Left renal cortex interstitium (tissue), 4 donors: ENCODE data around the gene TMPRSS9. TPM values are rescaled to one million over a fixed set of nuclear protein-coding genes. Genes with fewer than 3 reads are reported as not detected.

Experiments
- DNase-seq, 4 donors: peaks; one replicate each; pipeline ENCODE4 v3.0.0-alpha.2; 2013; ENCODE audit warnings: low read depth in 4 of 4, low spot score in 2 of 4, missing footprints in 1 of 4
- polyA plus RNA-seq, 4 donors: library from polyadenylated mRNA; unstranded; fragments of 120-200 nt; gene quantifications; one replicate each; pipeline ENCODE4 v1.2.1, GENCODE V29; 2013; ENCODE audit not compliant: insufficient read length in 4 of 4

The TMPRSS9 gene
- polyA plus RNA-seq, 4 donors, result 0.08 to 1.2 (median 0.62) TPM

DNA sequence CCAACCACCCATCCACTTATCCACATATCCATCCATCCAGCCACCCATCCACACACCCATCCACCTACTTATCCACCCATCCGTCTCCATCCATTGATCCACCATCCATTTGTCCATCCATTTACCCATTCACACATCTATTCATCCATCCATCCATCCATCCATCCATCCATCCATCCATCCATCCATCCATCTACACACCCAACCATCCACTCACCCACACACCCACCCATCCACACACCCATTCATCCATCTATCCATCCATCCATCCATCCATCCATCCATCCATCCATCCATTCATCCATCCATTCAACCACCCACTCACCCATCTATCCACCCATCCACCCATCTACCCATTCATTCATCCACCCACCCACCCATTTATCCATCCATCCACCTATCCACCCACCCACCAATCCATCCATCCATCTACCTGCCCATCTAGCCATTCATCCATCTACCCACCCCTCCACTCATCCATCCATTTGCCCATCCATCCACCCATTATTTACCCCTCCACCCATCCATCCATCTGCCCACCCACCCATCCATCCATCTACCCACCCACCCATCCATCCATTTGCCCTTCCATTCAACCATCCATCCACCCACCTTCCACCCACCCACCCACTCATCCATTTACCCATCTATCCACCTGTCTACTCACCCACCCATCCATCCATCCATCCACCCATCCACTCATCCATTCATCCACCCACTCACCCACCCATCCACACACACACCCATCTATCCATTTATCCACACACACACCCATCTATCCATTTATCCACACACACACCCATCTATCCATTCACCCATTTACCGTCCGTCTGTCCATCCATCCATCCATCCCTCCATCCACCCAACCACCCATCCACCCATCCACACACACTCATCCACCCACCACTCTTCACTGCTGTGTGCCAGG, 2.5 kb upstream of the TMPRSS9 start:
- DNase-seq, result no peak

DNA sequence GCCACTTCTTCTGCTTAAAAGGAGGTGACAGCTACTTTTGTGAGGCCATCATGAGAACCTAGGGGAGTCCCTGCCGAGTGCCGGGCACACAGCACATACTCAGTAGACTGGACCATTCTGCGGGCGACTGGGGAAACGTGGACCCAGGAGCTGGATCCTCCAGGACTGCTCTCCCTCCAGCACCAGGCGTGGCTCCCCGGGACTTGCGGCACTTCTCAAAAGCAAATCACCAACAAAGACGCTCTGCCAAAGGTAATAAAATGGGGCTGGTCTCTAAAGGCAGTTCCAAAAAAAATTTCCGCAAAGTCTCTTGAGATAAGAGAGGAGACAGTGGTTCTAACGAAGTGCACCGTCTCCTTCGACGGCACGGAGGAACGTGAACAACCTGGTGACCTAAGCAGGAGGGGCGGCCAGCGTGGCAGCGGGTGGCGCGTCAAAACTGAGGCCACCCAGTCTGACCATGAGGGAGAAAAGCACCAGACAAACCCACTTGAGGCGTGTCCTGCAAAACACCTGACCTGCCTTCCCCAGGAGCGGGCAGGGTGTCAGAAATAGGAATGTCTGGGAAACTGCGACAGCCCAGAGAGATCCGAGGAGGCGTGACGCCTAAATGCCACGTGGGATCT, 1.4 kb upstream of the TMPRSS9 start:
- no peak for DNase-seq

DNA sequence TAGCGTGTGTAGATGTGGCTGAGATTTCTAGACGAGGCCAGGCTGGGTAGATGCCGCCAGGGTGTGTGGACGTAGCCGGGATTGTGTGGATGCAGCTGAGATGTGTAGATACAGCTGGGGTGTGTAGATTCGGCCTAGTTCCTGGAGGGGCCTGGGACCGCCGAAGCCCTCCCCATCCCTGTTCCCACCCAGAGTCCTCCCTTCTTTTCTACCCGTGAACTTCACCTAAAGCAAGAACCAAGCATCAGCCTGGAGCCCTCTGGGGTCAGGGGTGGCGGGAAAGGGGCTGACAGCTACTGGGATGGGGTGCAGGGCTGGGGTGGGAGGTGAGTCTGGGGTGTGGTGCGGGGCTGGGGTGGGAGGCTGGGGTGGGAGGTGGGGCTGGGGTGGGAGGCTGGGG, 768 bp downstream of the TMPRSS9 start:
- no peak for DNase-seq

DNA sequence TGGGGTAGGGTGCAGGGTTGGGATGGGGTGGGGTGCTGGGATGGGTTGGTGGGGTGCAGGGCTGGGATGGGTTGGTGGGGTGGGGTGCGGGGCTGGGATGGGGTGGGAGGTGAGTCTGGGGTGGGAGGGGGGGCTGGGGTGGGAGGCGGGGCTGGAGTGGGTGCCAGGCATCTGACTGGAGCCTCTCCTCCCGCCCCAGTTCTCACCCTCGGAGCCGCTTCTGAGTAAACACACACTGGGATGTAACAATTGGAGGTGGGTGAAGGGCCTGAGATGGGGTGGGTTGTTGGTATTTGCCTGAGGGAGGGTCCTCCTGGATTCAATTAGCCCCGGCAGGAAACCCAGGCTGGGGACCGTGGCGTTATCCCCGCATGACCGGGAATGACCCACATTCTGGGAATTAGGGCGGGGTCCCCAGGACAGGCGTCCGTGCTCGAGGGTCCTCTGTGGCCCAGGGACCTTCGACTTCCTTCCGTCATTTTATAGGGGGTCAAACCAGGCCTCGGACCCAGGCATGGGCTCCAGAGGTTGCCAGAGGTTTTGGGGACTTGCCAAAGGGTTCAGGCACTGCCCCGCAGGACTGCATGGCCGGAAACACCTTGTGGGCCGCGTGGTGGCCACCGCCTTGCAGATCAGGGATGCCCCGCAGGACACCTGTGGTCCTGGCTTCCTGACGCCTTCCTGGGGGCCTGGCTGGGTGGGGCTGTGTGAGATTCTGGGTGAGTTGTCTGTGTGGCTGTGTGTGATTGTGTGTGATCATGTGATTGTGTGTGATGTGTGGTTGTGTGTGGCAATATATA, 1.4 kb downstream of the TMPRSS9 start:
- no peak for DNase-seq

DNA sequence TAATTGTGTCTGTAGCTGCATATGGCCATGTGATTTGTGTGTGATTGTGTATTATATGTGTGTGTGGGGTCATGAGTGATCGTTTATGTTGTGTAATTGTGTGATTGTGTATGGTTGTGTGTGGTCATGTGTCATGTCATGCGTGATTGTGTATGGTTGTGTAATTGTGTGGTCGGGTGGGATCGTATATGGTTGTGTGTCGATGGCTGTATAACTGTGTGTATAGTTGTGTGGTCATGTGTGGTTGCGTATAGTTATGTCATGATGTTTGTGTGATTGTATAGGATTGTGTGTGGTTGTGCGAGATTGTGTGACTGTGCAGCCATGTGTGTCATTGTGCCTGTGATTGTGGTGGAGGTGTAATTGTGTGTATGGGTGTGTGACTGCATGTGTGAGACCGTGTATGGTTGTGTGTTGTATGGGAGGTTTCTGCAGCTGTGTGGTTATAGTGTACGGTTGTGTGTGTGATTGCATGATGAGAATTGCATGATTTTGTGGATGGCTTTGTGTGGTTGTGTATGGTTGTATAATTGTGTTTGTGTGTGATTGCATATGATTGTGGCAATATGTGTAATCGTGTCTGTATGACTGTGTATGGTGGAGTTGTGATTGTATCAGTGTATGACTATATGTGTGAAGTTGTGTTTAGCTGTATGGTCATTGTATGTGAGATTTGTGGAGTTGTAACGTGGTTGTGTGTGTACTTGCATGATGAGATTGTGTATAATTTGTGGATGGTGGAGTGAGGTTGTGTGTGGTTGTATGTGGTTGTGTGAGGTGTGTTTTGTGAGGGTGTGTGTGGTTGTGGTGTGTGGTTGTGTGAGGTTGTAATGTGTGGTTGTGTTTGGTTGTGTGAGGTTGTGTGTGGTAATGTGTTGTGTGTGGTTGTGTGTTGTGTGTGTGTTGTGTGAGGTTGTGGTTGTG, 2.2 kb downstream of the TMPRSS9 start:
- no peak for DNase-seq

DNA sequence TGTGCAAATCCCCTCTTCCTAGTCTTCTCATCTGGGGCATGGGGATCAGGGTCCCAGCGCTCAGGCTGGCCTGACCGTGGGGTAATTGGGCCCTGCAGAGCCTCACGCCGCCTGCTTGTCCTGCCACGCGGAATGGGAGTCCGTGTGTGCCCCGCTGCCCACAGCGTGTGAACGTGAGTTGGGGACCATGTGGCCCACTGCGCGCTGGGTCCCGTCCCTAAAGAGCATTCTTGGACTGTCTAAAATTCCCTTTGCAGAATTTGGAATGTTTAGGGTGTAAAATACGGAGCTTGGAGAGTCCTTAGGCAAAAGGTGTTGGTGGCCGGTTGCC, 2.9 kb downstream of the TMPRSS9 start:
- DNase-seq, result no peak

DNA sequence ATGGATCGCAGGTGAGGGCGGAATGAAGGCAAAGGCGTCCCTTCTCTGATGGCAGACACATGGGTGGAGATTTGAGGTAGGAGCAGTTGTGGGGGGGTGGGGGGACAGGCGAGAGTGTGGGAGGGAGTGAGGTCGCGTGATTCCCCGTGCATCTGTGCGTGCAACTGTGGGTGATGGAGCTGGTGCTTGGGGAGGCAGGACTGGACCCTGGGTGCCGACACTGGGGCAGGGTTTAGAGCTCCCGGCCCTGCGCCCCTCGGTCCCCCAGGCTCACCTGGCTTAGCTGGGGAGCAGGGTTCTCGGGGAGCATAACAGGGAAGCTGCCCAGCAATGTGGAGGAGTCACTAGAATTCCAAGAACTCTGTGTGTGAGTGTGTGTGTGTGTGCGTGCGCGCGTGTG, 3.4 kb downstream of the TMPRSS9 start:
- no peak for DNase-seq

DNA sequence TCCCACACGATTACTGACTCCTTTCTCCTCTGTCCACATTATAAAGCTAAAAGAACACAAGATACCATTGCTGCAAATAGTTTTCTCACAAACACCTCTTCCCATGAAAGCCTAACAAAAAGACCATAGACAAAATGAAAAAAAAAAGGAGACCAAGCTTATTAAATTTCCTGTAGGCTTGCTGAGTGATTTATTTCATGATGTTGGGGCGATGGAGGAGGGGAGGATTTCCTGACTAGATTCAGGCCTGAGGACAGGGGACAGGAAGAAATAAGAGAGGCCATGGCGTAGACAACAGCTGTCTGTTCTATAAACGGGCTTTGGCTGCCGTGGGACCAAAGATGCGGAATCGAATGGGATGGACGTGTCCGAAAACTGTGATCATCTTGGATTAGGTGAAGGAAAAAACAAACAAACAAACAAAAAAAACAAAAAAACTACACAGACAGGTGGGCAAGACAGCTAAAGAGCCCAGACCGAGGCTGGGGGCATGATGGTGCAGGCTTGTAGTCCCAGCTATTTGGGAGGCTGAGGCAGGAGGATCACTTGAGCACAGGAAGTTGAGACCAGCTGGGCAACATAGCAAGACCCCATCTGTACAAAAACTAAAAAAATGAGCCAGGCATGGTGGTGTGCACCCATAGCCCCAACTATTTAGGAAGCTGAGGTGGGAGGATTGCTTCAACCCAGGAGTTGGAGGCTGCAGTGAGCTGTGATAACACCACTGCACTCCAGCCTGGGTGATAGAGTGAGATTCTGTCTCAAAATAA, 5.3 kb downstream of the TMPRSS9 start:
- peak in 1 of 4 donors; percentile 55 for DNase-seq

DNA sequence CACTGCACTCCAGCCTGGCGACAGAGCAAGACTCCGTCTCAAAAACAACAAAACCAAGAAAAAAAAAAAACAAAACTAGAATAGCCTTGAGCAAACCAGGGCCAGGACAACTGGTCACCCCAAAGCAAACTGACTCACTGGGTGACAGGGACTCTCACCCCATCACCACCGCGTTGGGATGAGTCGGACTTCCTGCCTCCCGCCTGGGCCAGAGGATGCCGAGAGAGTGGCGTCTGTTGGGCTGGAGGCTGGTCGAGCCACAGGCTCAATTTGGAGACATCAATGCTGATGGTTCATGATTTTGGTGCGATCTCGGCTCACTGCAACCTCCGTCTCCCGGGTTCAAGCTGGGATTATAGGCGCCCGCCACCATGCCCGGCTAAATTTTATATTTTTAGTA, 11.6 kb downstream of the TMPRSS9 start:
- DNase-seq, result no peak

DNA sequence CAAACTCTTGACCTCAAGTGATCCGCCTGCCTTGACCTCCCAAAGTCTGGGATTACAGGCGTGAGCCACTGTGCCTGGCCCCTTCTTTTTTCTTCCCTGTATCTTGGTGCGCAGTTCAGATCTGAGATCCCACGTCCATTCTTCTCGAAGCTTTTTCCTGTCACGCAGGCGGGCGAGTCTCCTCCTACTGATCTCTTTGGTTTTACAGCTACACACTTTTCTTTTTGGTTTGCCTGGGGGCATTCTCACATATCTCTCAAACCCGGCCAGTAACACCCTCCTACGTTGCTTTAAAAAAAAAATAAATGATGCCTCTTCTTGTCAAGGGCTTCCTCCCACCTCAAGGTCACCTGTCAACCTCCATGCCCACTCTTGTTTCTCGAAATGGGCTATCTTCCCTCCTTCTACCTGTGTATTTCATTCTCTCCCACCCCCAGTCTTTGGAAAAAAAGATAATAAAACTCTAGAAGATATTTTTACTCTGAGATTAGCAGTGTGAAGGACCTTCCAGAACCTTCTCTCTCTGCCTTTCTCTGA, 12.1 kb downstream of the TMPRSS9 start:
- DNase-seq, result no peak

DNA sequence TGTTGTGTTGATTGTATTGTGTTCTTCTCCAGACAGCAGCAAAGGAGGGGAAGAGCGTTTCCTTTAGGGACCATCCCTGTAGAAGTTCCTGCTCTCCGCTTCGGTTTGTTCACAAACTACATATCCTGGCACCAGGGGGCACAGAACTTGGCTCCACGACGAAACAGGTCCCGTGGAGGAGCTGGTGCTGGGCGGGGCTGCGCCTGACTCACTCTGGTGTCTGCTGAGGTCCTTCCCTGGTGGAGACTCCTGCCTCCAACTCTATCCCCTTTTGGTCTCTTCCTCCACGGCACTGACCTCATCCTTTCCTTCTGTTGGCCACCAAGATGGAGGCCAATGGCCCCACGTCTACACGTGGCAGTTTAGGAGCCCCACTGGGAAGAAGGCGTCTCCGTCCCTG, 14.7 kb downstream of the TMPRSS9 start:
- no peak for DNase-seq

DNA sequence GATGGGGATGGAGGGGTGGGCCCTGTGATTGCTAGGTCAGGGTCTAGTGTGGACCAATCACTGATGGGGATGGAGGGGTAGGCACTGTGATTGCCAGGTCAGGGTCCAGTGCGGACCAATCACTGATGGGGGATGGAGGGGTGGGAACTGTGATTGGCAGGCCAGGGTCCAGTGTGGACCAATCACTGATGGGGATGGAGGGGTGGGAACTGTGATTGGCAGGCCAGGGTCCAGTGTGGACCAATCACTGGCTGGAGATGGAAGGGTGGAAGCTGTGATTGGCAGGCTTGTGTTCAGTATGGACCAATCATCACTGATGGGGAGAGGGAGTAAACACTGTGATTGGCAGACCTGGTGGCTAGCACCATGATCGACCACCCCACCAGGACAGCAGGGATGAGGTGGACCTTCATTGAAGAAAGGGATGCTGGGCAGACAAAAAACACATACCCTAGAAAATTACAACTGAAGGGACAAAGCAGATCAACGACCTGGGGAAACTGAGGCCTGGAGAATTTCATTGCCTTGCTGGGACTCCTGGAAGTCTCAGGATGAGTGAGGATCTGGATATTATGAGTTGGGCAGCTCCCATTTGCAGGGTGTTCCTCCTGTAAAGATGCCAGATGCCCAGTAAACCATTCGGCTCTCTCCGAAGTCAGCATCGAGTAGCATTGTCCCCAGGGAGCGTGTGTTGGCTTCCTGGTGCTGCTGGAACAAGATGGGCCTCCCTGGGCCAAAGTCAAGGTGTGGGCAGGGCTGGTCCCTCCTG, 15.5 kb downstream of the TMPRSS9 start:
- no peak for DNase-seq

DNA sequence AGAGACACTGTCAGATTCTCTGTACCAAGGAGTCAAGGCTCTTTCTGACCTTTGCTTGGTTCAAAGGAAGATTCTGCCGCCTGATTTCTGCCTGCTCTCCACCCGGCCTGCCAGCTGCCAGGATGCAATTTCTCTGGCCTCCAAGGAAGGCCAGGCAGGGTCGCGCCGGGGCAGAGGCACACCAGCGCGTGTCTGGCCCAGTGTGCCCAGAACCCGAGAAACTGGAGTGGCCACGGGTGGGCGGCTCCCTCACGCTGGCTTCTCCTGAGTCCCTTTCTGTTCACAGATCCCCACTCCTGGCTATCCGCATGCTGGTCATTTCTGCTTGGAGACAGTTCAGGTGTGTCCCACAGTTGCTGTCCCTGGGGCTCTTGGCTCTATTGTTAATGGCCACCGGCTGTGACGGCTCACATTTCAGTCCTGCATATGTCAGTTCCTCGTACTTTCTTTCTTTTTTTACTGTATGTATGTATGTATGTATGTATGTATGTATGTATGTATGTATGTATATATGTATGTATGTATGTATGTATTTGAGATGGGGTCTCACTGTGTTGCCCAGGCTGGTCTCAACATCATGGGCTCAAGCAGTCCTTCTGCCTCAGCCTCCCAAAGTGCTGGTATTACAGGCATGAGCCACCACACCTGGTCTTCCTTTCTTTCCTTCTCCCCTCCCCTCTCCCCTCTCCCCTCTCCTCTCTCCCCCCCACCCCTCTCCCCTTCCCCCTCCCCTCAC, 16.9 kb downstream of the TMPRSS9 start:
- no peak for DNase-seq

DNA sequence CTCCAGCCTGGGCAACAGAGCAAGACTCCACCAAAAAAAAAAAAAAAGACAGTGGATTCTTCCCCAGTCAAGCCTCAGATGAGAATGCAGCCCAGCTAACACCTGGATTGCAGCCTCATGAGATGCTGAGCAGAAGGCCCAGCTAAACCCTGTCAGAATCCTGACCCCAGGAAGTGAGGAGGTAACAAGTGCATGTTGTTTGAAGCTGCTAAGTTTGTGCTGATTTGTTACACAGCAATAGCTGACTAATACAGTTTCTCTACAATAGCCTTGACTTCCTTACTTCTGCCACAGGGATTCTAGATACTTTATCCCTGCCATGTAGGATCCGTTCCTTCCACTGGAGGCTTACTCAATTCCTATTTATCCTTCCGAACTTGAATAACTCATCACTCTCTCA, 20.5 kb downstream of the TMPRSS9 start:
- DNase-seq, result no peak

DNA sequence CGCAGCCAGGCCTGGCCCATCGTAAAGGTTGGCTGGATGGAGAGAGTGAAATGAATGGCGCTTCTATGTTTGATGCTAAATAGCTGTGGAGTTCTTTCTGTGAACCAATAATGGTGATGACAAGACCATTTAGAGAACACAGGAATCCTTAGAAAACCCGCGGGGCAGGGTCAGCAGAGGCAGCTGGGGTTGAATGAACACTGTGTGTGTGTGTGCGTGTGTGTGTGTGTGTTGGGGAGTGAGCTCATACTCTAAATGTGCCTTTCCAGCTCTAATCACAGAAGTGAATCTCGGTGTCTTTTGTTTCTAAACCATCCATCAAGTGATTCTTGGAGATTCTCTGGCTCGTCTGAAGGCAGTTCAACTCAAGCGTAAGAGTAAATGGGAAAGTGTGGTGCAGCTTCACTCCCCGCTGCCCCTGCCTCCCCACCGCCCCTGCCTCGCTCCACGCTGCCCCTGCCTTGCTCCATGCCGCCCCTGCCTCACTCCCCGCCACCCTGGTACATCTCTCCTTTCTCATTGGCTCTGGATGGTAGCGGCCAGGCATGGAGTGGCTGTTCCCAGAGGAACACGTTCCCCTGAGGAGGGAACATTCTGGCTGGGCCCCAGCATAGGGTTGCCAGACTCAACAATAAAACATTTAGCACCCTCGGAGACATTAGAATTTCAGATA, 21.2 kb downstream of the TMPRSS9 start:
- DNase-seq, result no peak

DNA sequence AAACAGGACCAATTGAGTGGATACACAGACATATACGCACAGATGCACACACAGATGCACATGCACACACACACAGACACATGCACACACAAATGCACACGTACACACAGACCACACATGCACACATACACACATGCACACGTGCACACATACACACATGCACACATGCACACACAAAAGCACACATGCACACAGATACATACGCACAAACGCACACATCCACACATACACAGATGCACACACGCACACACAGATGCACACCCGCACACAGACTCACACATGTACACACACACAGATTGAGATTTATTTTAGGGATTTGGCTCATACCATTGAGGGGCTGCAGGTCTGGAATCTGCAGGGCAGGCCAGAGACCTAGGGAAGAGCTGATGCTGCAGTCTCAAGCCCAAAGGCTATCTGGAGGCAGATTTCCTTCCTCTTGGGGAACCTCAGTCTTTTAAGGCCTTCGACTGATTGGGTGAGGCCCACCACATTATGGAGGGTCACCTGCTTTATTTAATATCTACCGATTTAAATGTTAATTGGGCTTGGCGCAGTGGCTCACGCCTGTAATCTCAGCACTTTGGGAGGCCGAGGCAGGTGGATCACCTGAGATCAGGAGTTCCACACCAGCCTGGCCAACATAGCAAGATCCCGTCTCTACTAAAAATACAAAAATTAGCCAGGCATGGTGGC, 22.6 kb downstream of the TMPRSS9 start:
- no peak for DNase-seq
